Measurements from ENCODE around the gene GHRHR. TPM values are rescaled to one million over a fixed set of nuclear protein-coding genes. Genes with fewer than 3 reads are reported as not detected.

Gene GHRHR
- total and polyA plus RNA-seq, 5 donors from 2014 or later, result not detected

GRCh38 chr7:30931161-30931928 lies 32.4 kb upstream of the GHRHR start:
- H3K36me3 ChIP-seq (ENCODE audit: control insufficient read depth, insufficient read depth, low read length), result no peaks in the 10 kb centered on the region
- Mint-ChIP-seq H3K36me3 (no peaks in the 10 kb centered on the region), H3K4me1 (no peaks in the 10 kb centered on the region), H3K9me3 (peaks cover 0 to 3% (median 0%) of the 10 kb centered on the region in 7 donors), H3K27ac (no peak overlapping the region), H3K4me3 (no peak overlapping the region), H3K27me3 (peaks cover 17% of the 10 kb centered on the region)
- no peak overlapping the region for H3K4me3 ChIP-seq (ENCODE audit: low read depth, low read length)
- H3K27me3 ChIP-seq (ENCODE audit: control insufficient read depth, insufficient read depth, low read length), result no peaks in the 10 kb centered on the region
- H3K9me3 ChIP-seq (ENCODE audit: control insufficient read depth in 2 of 2, low read length in 2 of 2), result peaks cover 0 to 5% of the 10 kb centered on the region in 2 experiments
- H3K27ac ChIP-seq (ENCODE audit: insufficient read depth, low read length, poor library complexity, severe bottlenecking), result no peak overlapping the region
- no peaks in the 10 kb centered on the region for H3K4me1 ChIP-seq (ENCODE audit: control insufficient read depth, insufficient read depth, low read length, poor library complexity, severe bottlenecking)
- DNase-seq (no peak), ATAC-seq (ENCODE audit: low read depth in 2 of 2) (no peak)

DNA sequence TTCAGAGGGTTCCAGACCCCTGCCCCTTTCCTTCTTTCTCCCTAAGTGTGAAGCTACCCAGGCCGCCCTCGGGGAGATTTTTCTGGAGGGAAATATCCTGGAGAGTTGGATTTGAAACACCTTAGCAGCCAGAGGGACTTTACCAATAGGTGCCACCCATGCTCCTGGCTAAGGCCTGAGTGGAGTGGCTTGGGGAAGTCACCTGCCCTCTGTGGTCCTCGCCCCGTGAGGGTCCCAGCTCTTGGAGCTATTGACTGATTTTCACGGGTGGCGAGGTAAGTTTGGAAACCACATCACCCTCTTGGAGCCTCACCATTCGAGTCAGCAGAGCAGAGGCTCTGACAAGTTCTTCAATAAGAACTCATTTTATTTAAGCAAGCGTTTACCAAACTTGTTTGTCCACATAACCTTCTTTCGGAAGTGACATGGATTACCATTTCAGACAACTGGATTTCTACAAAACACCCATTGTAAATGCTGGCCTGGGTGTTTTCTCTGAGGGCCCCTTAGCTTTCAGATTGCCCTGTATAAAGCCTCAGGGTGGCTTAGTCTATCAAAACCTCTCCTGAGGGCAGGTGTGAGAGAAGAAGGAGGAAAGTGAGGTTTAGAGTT lies 31.7 kb upstream of the GHRHR start:
- Histone ChIP-seq H3K36me3 (ENCODE audit: control insufficient read depth, insufficient read depth, low read length) (no peaks in the 10 kb centered on the region), H3K27ac (ENCODE audit: insufficient read depth, low read length, poor library complexity, severe bottlenecking) (no peak overlapping the region), H3K9me3 (ENCODE audit: control insufficient read depth in 2 of 2, low read length in 2 of 2) (peaks cover 0 to 4% of the 10 kb centered on the region in 2 experiments), H3K27me3 (ENCODE audit: control insufficient read depth, insufficient read depth, low read length) (no peaks in the 10 kb centered on the region), H3K4me3 (ENCODE audit: low read depth, low read length) (no peak overlapping the region), H3K4me1 (ENCODE audit: control insufficient read depth, insufficient read depth, low read length, poor library complexity, severe bottlenecking) (no peaks in the 10 kb centered on the region)
- DNase-seq (no peak), ATAC-seq (ENCODE audit: low read depth in 2 of 2) (no peak)
- Mint-ChIP-seq H3K27me3 (peaks cover 17% of the 10 kb centered on the region), H3K36me3 (no peaks in the 10 kb centered on the region), H3K4me3 (no peak overlapping the region), H3K4me1 (no peaks in the 10 kb centered on the region), H3K27ac (no peak overlapping the region), H3K9me3 (no peaks in the 10 kb centered on the region)

GRCh38 chr7:30932562-30932961 lies 31.2 kb upstream of the GHRHR start:
- H3K27ac ChIP-seq (ENCODE audit: insufficient read depth, low read length, poor library complexity, severe bottlenecking), result no peak overlapping the region
- no peak overlapping the region for H3K4me3 ChIP-seq (ENCODE audit: low read depth, low read length)
- no peaks in the 10 kb centered on the region for H3K27me3 ChIP-seq (ENCODE audit: control insufficient read depth, insufficient read depth, low read length)
- Mint-ChIP-seq H3K9me3 (no peaks in the 10 kb centered on the region), H3K27ac (peak overlapping the region in 1 of 3 donors; percentile 48), H3K27me3 (peaks cover 19% of the 10 kb centered on the region), H3K4me3 (no peak overlapping the region), H3K36me3 (no peaks in the 10 kb centered on the region), H3K4me1 (no peaks in the 10 kb centered on the region)
- no peaks in the 10 kb centered on the region for H3K4me1 ChIP-seq (ENCODE audit: control insufficient read depth, insufficient read depth, low read length, poor library complexity, severe bottlenecking)
- no peaks in the 10 kb centered on the region for H3K36me3 ChIP-seq (ENCODE audit: control insufficient read depth, insufficient read depth, low read length)
- no peak for ATAC-seq (ENCODE audit: low read depth in 2 of 2)
- no peak for DNase-seq
- H3K9me3 ChIP-seq (ENCODE audit: control insufficient read depth in 2 of 2, low read length in 2 of 2), result no peaks in the 10 kb centered on the region

- Mint-ChIP-seq H3K9me3 (no peaks in the 10 kb centered on the region), H3K27ac (peak overlapping the region in 1 of 3 donors; percentile 48)
- no peak overlapping the region for H3K4me3 ChIP-seq (ENCODE audit: low read depth, low read length)
Observed at GRCh38 chr7:30933124-30933974, 30.4 kb upstream of the GHRHR start.

DNA sequence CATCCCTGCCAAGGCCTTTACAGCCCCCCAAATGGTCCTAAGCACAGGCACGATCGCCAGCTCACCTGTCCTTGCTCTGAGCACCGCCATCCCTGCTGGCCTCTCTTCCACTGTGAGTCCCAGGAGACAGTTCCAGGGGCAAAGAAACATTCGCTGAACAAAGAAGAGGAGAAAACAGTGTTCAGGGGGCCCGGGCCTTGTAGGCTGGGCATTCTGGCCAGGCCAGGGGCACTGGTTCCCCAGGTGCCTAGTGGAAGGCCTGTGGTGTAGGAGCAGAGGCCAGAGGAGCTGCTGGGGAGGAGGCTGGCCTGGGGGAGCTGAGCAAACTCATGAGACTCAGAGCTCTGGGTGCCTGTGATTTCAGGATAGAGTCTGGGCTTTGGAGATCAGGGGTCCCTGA lies 29.5 kb upstream of the GHRHR start:
- H3K36me3 Mint-ChIP-seq, result no peaks in the 10 kb centered on the region
- Histone ChIP-seq H3K36me3 (ENCODE audit: control insufficient read depth, insufficient read depth, low read length) (no peaks in the 10 kb centered on the region), H3K27ac (ENCODE audit: insufficient read depth, low read length, poor library complexity, severe bottlenecking) (no peak overlapping the region), H3K4me3 (ENCODE audit: low read depth, low read length) (no peak overlapping the region), H3K27me3 (ENCODE audit: control insufficient read depth, insufficient read depth, low read length) (peaks cover 3% of the 10 kb centered on the region), H3K9me3 (ENCODE audit: control insufficient read depth in 2 of 2, low read length in 2 of 2) (no peaks in the 10 kb centered on the region), H3K4me1 (ENCODE audit: control insufficient read depth, insufficient read depth, low read length, poor library complexity, severe bottlenecking) (no peaks in the 10 kb centered on the region)
- no peak overlapping the region for H3K4me3 Mint-ChIP-seq
- peaks cover 16% of the 10 kb centered on the region for H3K27me3 Mint-ChIP-seq
- H3K4me1 Mint-ChIP-seq, result peaks cover 0 to under 1% (median 0%) of the 10 kb centered on the region in 4 donors
- DNase-seq (no peak), ATAC-seq (ENCODE audit: low read depth in 2 of 2) (no peak)
- H3K9me3 Mint-ChIP-seq, result no peaks in the 10 kb centered on the region
- H3K27ac Mint-ChIP-seq, result no peak overlapping the region

More at GRCh38 chr7:30933124-30933974, 30.4 kb upstream of the GHRHR start:
- H3K9me3 ChIP-seq (ENCODE audit: control insufficient read depth in 2 of 2, low read length in 2 of 2), result no peaks in the 10 kb centered on the region
- H3K4me1 ChIP-seq (ENCODE audit: control insufficient read depth, insufficient read depth, low read length, poor library complexity, severe bottlenecking), result no peaks in the 10 kb centered on the region
- H3K4me3 Mint-ChIP-seq, result no peak overlapping the region
- H3K27ac ChIP-seq (ENCODE audit: insufficient read depth, low read length, poor library complexity, severe bottlenecking), result no peak overlapping the region
- no peaks in the 10 kb centered on the region for H3K36me3 ChIP-seq (ENCODE audit: control insufficient read depth, insufficient read depth, low read length)
- ATAC-seq (ENCODE audit: low read depth in 2 of 2) (no peak), DNase-seq (no peak)
- H3K4me1 Mint-ChIP-seq, result no peaks in the 10 kb centered on the region
- H3K36me3 Mint-ChIP-seq, result no peaks in the 10 kb centered on the region
- peaks cover 3% of the 10 kb centered on the region for H3K27me3 ChIP-seq (ENCODE audit: control insufficient read depth, insufficient read depth, low read length)
- peaks cover 19% of the 10 kb centered on the region for H3K27me3 Mint-ChIP-seq

- no peak for ATAC-seq (ENCODE audit: low read depth in 2 of 2)
- H3K4me3 Mint-ChIP-seq, result no peak overlapping the region
- no peak for DNase-seq
- H3K36me3 ChIP-seq (ENCODE audit: control insufficient read depth, insufficient read depth, low read length), result no peaks in the 10 kb centered on the region
- H3K27ac ChIP-seq (ENCODE audit: insufficient read depth, low read length, poor library complexity, severe bottlenecking), result no peak overlapping the region
- H3K4me1 Mint-ChIP-seq, result peaks cover 0 to 4% (median 0%) of the 10 kb centered on the region in 4 donors
- H3K4me1 ChIP-seq (ENCODE audit: control insufficient read depth, insufficient read depth, low read length, poor library complexity, severe bottlenecking), result no peaks in the 10 kb centered on the region
- H3K4me3 ChIP-seq (ENCODE audit: low read depth, low read length), result no peak overlapping the region
- H3K9me3 ChIP-seq (ENCODE audit: control insufficient read depth in 2 of 2, low read length in 2 of 2), result no peaks in the 10 kb centered on the region
- peaks cover 24% of the 10 kb centered on the region for H3K27me3 Mint-ChIP-seq
- H3K27me3 ChIP-seq (ENCODE audit: control insufficient read depth, insufficient read depth, low read length), result peaks cover 4% of the 10 kb centered on the region
- H3K9me3 Mint-ChIP-seq, result peaks cover 0 to 3% (median 0%) of the 10 kb centered on the region in 7 donors
- no peaks in the 10 kb centered on the region for H3K36me3 Mint-ChIP-seq
- no peak overlapping the region for H3K27ac Mint-ChIP-seq
Observed at GRCh38 chr7:30934732-30935568, 28.8 kb upstream of the GHRHR start.

- Histone ChIP-seq H3K4me1 (ENCODE audit: control insufficient read depth, insufficient read depth, low read length, poor library complexity, severe bottlenecking) (no peaks in the 10 kb centered on the region), H3K4me3 (ENCODE audit: low read depth, low read length) (no peak overlapping the region), H3K27me3 (ENCODE audit: control insufficient read depth, insufficient read depth, low read length) (peaks cover 8% of the 10 kb centered on the region), H3K36me3 (ENCODE audit: control insufficient read depth, insufficient read depth, low read length) (no peaks in the 10 kb centered on the region), H3K27ac (ENCODE audit: insufficient read depth, low read length, poor library complexity, severe bottlenecking) (no peak overlapping the region), H3K9me3 (ENCODE audit: control insufficient read depth in 2 of 2, low read length in 2 of 2) (no peaks in the 10 kb centered on the region)
- Mint-ChIP-seq H3K27me3 (peaks cover 28% of the 10 kb centered on the region), H3K36me3 (no peaks in the 10 kb centered on the region), H3K9me3 (peaks cover 0 to 3% (median 0%) of the 10 kb centered on the region in 7 donors), H3K4me1 (peaks cover 0 to 4% (median 0%) of the 10 kb centered on the region in 4 donors), H3K27ac (no peak overlapping the region), H3K4me3 (no peak overlapping the region)
- ATAC-seq (ENCODE audit: low read depth in 2 of 2) (no peak), DNase-seq (no peak)
Observed at GRCh38 chr7:30935569-30935877, 28.2 kb upstream of the GHRHR start.

All from CD4-positive, CD25-positive, alpha-beta regulatory T cell (primary cell).